Body of pancreas (tissue), 4 donors: ENCODE results near the gene TULP1. TPM values are rescaled to one million over a fixed set of nuclear protein-coding genes. Genes with fewer than 3 reads are reported as not detected.

Source experiments
- ATAC-seq: fragments of 150-250 bp; one replicate; pipeline ENCODE4 v1.9.1; 2016
- DNase-seq, 4 donors: peaks; one replicate each; pipeline ENCODE4 v3.0.0-alpha.2; 2019
- H3K27ac ChIP-seq, 4 donors: fragments of 200-600 bp; sonication (generic); 1 replicate in 3 of 4; 2 replicates in 1 of 4; pipeline versions ENCODE4 v1.5.1 to v1.6.1; 2016 to 2019; ENCODE audit warnings: mild to moderate bottlenecking in 1 of 4, mixed read lengths in 1 of 4, moderate library complexity in 1 of 4
- H3K27me3 ChIP-seq, 2 donors: fragments of 200-600 bp; sonication (generic); one replicate each; pipeline ENCODE4 v1.6.0; 2016; ENCODE audit warnings: mild to moderate bottlenecking in 1 of 2
- H3K36me3 ChIP-seq, 2 donors: fragments of 200-600 bp; sonication (generic); replicated peaks in 1 of 2; 2 replicates each; pipeline ENCODE4 v1.5.1; 2016; ENCODE audit warnings: low read depth in 2 of 2; ENCODE audit not compliant: insufficient read depth in 1 of 2
- H3K4me1 ChIP-seq: fragments of 200-600 bp; sonication (generic); one replicate; pipeline ENCODE4 v1.6.0; 2016
- H3K4me3 ChIP-seq, 2 donors: fragments of 200-600 bp; sonication (generic); 1 replicate in 1 of 2; 2 replicates in 1 of 2; pipeline ENCODE4 v1.5.1; 2016 to 2019
- H3K9me3 ChIP-seq, 3 donors: fragments of 200-600 bp; sonication (generic); 1 replicate in 2 of 3; 2 replicates in 1 of 3; pipeline ENCODE4 v1.5.1; 2016
- POLR2A ChIP-seq, 3 donors: fragments of 450-650 bp; IDR thresholded peaks; one replicate each; pipeline ENCODE4 v1.6.1; 2016; ENCODE audit warnings: antibody characterized with exemption in 3 of 3, mild to moderate bottlenecking in 2 of 3
- WGBS, 2 donors: methylation state at CpG; one replicate each; pipeline ENCODE4 v1.1.5; 2017; 5-methylcytosine and 5-hydroxymethylcytosine counted together
- intact Hi-C: fragments of 100-400 bp; cut with DNase I; formaldehyde crosslinking; loops from one replicate; pipeline ENCODE4 v1.15.1; 2023
- total RNA-seq, 2 donors: library from RNA; depleted of rRNA; stranded (reverse); fragments of >200 nt; gene quantifications; one replicate each; pipeline ENCODE4 v1.1.0, GENCODE V29; 2016
- TF ChIP-seq, protein P1 (sequence below), 7 experiments: fragments of 450-650 bp in 4 of 7; fragments of 200-600 bp in 3 of 7; sonication (generic) in 3 of 7; IDR thresholded peaks; one replicate each; pipeline ENCODE4 v1.5.1; 2016 to 2019; ENCODE audit warnings: antibody characterized with exemption in 7 of 7

Gene TULP1
- total RNA-seq, 2 donors from 2014 or later, result not detected

DNA sequence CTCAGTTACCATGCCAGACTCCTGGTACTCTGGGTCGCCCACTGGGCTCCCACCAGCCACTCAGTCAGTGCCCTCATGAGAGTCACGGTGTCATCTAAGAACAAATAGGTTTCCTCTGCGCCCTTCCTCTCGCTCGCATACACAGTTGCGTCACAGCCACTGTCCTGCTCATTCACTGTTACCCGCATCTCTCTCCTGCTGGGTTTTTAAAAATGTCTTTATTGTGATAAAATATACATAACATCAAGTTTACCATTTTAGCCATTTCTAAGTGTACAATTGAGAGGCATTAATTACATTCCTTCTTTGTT lies 19.8 kb downstream of the TULP1 start:
- ATAC-seq, result no peak
- Histone ChIP-seq H3K27me3 (no peaks in the 10 kb centered on the region), H3K9me3 (no peaks in the 10 kb centered on the region), H3K27ac (no peak overlapping the region), H3K4me1 (peaks cover 60% of the 10 kb centered on the region), H3K36me3 (no peaks in the 10 kb centered on the region), H3K4me3 (no peak overlapping the region)
- 83 to 92% methylated on average over 7 of the region's 7 CpGs for whole genome bisulfite sequencing, 2 donors
- no peak for TF ChIP-seq POLR2A (IDR thresholded peaks at IDR 0.05)
- TF ChIP-seq, protein P1, sequence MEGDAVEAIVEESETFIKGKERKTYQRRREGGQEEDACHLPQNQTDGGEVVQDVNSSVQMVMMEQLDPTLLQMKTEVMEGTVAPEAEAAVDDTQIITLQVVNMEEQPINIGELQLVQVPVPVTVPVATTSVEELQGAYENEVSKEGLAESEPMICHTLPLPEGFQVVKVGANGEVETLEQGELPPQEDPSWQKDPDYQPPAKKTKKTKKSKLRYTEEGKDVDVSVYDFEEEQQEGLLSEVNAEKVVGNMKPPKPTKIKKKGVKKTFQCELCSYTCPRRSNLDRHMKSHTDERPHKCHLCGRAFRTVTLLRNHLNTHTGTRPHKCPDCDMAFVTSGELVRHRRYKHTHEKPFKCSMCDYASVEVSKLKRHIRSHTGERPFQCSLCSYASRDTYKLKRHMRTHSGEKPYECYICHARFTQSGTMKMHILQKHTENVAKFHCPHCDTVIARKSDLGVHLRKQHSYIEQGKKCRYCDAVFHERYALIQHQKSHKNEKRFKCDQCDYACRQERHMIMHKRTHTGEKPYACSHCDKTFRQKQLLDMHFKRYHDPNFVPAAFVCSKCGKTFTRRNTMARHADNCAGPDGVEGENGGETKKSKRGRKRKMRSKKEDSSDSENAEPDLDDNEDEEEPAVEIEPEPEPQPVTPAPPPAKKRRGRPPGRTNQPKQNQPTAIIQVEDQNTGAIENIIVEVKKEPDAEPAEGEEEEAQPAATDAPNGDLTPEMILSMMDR (IDR thresholded peaks at IDR 0.05), result no peak
- no peak for DNase-seq
- intact Hi-C loops, result no loop called here

DNA sequence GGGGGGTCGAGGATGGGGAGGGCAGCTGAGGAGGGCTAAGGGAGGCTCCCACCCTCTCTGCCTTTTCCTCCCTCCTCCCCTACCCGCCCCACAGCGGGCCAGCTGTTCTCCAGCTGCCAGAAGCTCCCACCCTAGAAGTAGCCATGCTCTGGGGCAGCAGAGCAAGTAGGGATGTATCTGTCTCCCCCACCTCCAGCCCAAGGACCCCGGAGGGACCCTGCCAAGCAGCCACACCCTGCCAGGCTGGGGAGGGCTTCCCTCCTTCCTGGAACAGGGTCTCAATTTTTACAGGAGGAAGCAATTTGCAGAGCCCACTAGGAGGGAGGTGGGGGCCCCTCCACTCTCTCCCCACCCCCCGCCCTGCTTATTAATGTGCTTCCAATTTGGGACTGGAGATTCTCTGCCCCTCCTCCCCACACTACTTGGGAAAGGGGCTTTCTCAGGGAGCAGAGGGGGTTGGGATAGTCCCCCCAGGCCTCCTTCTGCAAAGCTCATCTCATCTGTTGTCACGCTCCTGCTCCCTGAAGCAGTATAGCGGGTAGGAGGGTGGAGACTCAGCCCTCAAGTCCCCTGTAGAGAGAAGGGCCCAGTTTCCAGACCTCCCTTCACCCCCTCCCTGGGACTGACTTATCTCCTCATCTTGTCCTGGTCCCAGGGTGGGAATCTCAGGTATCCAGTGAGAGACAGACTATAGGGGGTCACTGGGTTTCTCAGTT lies 20.3 kb downstream of the TULP1 start:
- no peak overlapping the region for H3K4me3 ChIP-seq
- WGBS, 2 donors, result 65 to 86% methylated on average over 6 to 7 of the region's 7 CpGs
- no peak for ATAC-seq
- intact Hi-C loops, result no loop called here
- H3K36me3 ChIP-seq, result no peaks in the 10 kb centered on the region
- no peak overlapping the region for H3K27ac ChIP-seq
- no peak for DNase-seq
- peaks cover 59% of the 10 kb centered on the region for H3K4me1 ChIP-seq
- no peaks in the 10 kb centered on the region for H3K27me3 ChIP-seq
- TF ChIP-seq, protein P1 (IDR thresholded peaks at IDR 0.05), result no peak
- TF ChIP-seq POLR2A (IDR thresholded peaks at IDR 0.05), result no peak
- H3K9me3 ChIP-seq, result no peaks in the 10 kb centered on the region

- no peak for DNase-seq
- no peak overlapping the region for H3K4me3 ChIP-seq
- no peaks in the 10 kb centered on the region for H3K27me3 ChIP-seq
- 64 to 86% methylated on average over 3 to 4 of the region's 5 CpGs for WGBS, 2 donors
- no peak for ATAC-seq
- no peaks in the 10 kb centered on the region for H3K36me3 ChIP-seq
- no peaks in the 10 kb centered on the region for H3K9me3 ChIP-seq
- peaks cover 59% of the 10 kb centered on the region for H3K4me1 ChIP-seq
- intact Hi-C loops, result no loop called here
- TF ChIP-seq POLR2A (IDR thresholded peaks at IDR 0.05), result no peak
- TF ChIP-seq, protein P1 (IDR thresholded peaks at IDR 0.05), result no peak
- H3K27ac ChIP-seq, result no peak overlapping the region
These were observed 21.0 kb downstream of the TULP1 start for GRCh38 chr6:35491558-35492257.

DNA sequence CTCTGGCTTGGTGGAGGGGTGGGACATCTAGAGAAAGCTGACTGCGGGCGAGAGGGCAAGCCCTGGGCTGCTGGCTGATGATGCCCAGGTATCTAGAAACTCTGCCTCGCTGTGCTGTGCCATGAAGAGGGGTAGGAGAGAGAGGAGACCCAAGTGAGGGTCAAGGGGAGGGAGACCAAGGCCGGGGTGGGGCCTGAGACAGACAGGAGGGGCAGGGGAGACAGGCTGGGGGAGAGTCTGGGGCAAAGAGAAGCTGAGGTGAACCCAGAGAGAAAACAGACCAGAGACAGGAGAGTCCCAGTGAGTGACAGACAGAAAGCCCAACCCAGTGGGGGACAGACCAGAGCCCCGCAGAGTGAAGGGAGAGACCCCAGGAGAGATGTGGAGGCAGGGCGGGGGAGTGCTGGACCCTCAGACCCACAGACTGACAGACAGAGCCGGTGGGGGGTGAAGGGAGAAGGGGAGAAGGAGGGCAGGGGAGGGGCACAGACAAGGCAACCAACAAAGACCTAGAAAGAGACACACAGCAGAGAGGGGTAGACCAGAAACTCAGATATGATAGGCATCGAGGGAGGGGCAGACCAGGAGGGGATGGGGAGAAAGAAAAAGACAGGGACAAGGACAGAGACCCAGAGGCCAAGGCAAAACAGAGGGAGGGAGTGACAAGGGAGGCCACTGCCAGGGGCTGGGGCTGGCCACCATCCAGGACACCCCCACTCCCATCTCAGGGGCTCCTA lies 21.7 kb downstream of the TULP1 start:
- Histone ChIP-seq H3K36me3 (no peaks in the 10 kb centered on the region), H3K4me3 (no peak overlapping the region), H3K27me3 (no peaks in the 10 kb centered on the region), H3K4me1 (peaks cover 64% of the 10 kb centered on the region), H3K9me3 (no peaks in the 10 kb centered on the region), H3K27ac (peak overlapping the region in 2 of 4 donors; percentile 2 to 36)
- 66 to 71% methylated on average over 8 of the region's 8 CpGs for WGBS, 2 donors
- no peak for ATAC-seq
- no peak for DNase-seq
- no peak for TF ChIP-seq POLR2A (IDR thresholded peaks at IDR 0.05)
- TF ChIP-seq, protein P1 (IDR thresholded peaks at IDR 0.05), result no peak
- intact Hi-C loops, result no loop called here
